HepG2 (cell line): ENCODE data around the gene ZNF683. TPM values are rescaled to one million over a fixed set of nuclear protein-coding genes. Genes with fewer than 3 reads are reported as not detected.
A peak's percentile ranks its signal among the peaks of the same experiment; 100 is the strongest.

Experiments
- ATF7-NPFF ChIP-seq: sonication (generic); formaldehyde crosslinking; IDR thresholded peaks from 2 replicates; pipeline ENCODE4 v1.8.1; 2023; ENCODE audit warnings: mild to moderate bottlenecking, low read depth, missing genetic modification reagents, moderate library complexity
- CSRNP1 ChIP-seq: sonication (generic); formaldehyde crosslinking; IDR thresholded peaks from 2 replicates; pipeline ENCODE4 v1.8.1; 2023; ENCODE audit warnings: mild to moderate bottlenecking, missing genetic modification reagents
- FOXP1 ChIP-seq, 2 experiments: fragments of 450-650 bp in 1 of 2; IDR thresholded peaks; 2 replicates each; pipeline ENCODE4 v1.6.1; 2017 to 2018; ENCODE audit warnings: antibody characterized with exemption in 1 of 2
- GABPB1 ChIP-seq: IDR thresholded peaks from 2 replicates; pipeline ENCODE4 v1.6.1; 2016; ENCODE audit warnings: mild to moderate bottlenecking, missing genetic modification reagents, moderate library complexity, missing compliant biosample characterization
- MED1 ChIP-seq: sonication (generic); formaldehyde crosslinking; IDR thresholded peaks from 2 replicates; pipeline ENCODE4 v1.4.0; 2020; ENCODE audit warnings: missing genetic modification reagents
- NCOA1 ChIP-seq: sonication (generic); formaldehyde crosslinking; IDR thresholded peaks from 2 replicates; pipeline ENCODE4 v1.9.0; 2021; ENCODE audit warnings: missing genetic modification reagents
- PRDM10 ChIP-seq: sonication (generic); formaldehyde crosslinking; IDR thresholded peaks from 2 replicates; pipeline ENCODE4 v1.4.0; 2020; ENCODE audit warnings: low read depth, missing genetic modification reagents
- SPEN ChIP-seq: sonication (generic); formaldehyde crosslinking; IDR thresholded peaks from 2 replicates; pipeline ENCODE4 v1.5.1; 2020; ENCODE audit warnings: low read depth, mild to moderate bottlenecking, missing genetic modification reagents
- STAG1 ChIP-seq: sonication (generic); formaldehyde crosslinking; IDR thresholded peaks from 2 replicates; pipeline ENCODE4 v1.4.0; 2020; ENCODE audit warnings: missing genetic modification reagents
- ZKSCAN1 ChIP-seq: fragments of 150-350 bp; IDR thresholded peaks from 2 replicates; pipeline ENCODE4 v1.6.1; 2014; ENCODE audit warnings: low read length
- ZNF446 ChIP-seq: sonication (generic); formaldehyde crosslinking; IDR thresholded peaks from 2 replicates; pipeline ENCODE4 v1.5.0; 2020; ENCODE audit warnings: mild to moderate bottlenecking, missing genetic modification reagents
- ZNF572 ChIP-seq: sonication (generic); formaldehyde crosslinking; IDR thresholded peaks from 2 replicates; pipeline ENCODE4 v1.5.1; 2020; ENCODE audit warnings: mild to moderate bottlenecking, missing genetic modification reagents
- ZNF580 ChIP-seq: IDR thresholded peaks from 2 replicates; pipeline ENCODE4 v1.6.1; 2016; ENCODE audit warnings: low read depth, borderline replicate concordance
- ZNF737 ChIP-seq: sonication (generic); formaldehyde crosslinking; IDR thresholded peaks from 2 replicates; pipeline ENCODE4 v1.5.0; 2020; ENCODE audit warnings: missing genetic modification reagents, mild to moderate bottlenecking, borderline replicate concordance
- ZNF879 ChIP-seq: sonication (generic); formaldehyde crosslinking; IDR thresholded peaks from 2 replicates; pipeline ENCODE4 v1.8.1; 2023; ENCODE audit warnings: missing genetic modification reagents
- polyA plus RNA-seq, 8 experiments: library from polyadenylated mRNA; depleted of rRNA in 3 of 8; stranded (reverse) in 7 of 8; unstranded in 1 of 8; fragments of >200 nt; fragmentation: Illumina TruSeq in 4 of 8; extraction: Trizol in 4 of 8; gene quantifications; 2 replicates each; pipeline versions ENCODE4 v1.2.1 to v1.2.3, GENCODE V29; 2011 to 2016; ENCODE audit warnings: low read depth in 4 of 8, missing spikeins in 1 of 8, mixed read lengths in 1 of 8; ENCODE audit not compliant: insufficient read depth in 1 of 8
- total RNA-seq, 5 experiments: library from RNA; depleted of rRNA; stranded (reverse); fragments of >200 nt; fragmentation: Illumina TruSeq; extraction: Trizol; gene quantifications; 2 replicates each; pipeline ENCODE4 v1.2.3, GENCODE V29; 2016; ENCODE audit warnings: low read depth in 1 of 5
- TF ChIP-seq, protein P1 (sequence below): sonication (generic); formaldehyde crosslinking; IDR thresholded peaks from 2 replicates; pipeline ENCODE4 v1.4.0; 2020; ENCODE audit warnings: missing genetic modification reagents
- TF ChIP-seq, protein P2 (sequence below): sonication (generic); formaldehyde crosslinking; IDR thresholded peaks from 2 replicates; pipeline ENCODE4 v1.5.0; 2020; ENCODE audit warnings: mild to moderate bottlenecking, missing genetic modification reagents

The ZNF683 gene
- total and polyA plus RNA-seq, 2 of the 13 experiments (the other 11 are each of a cell fraction or from before 2014, with no cell fraction given) = not detected

DNA sequence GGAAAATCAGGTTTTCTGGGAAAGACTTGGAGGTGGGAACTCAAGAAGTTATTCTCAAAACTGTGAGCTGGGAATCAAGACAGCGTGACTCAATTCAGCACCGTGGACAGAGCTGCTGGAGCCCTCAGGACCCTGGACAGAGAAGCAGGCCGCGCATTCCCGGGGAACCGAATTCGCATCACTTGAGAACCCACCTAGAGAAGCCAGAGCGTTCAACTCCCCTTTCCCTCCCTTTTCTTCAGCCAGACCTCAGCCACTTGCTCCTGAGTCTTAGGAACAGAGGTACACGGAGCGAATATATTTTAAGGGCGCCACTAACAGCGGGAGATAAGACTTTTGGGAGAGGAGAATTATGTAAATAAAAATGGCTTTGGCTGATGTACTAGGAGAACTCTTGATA lies 36.1 kb upstream of the ZNF683 start (continued):
- TF ChIP-seq ZNF572 (CRISPR knock-in tag) (peak; percentile 92), MED1 (CRISPR knock-in tag) (peak; percentile 96), FOXP1 (IDR thresholded peaks at IDR 0.05) (no peak), FOXP1 (CRISPR knock-in tag; IDR thresholded peaks at IDR 0.05) (peak; percentile 94), ZNF446 (peak; percentile 100), ZNF879 (CRISPR knock-in tag) (peak; percentile 100), ATF7-NPFF (CRISPR knock-in tag) (peak; percentile 100), ZNF737 (peak; percentile 100), STAG1 (CRISPR knock-in tag) (peak; percentile 57), GABPB1 (CRISPR knock-in tag) (peak; percentile 80), CSRNP1 (CRISPR knock-in tag) (peak; percentile 100), NCOA1 (CRISPR knock-in tag) (peak; percentile 100), ZNF580 (CRISPR knock-in tag) (peak; percentile 100), ZKSCAN1 (no peak), PRDM10 (CRISPR knock-in tag) (peak; percentile 97), SPEN (CRISPR knock-in tag) (peak; percentile 99)
- TF ChIP-seq, protein P1, sequence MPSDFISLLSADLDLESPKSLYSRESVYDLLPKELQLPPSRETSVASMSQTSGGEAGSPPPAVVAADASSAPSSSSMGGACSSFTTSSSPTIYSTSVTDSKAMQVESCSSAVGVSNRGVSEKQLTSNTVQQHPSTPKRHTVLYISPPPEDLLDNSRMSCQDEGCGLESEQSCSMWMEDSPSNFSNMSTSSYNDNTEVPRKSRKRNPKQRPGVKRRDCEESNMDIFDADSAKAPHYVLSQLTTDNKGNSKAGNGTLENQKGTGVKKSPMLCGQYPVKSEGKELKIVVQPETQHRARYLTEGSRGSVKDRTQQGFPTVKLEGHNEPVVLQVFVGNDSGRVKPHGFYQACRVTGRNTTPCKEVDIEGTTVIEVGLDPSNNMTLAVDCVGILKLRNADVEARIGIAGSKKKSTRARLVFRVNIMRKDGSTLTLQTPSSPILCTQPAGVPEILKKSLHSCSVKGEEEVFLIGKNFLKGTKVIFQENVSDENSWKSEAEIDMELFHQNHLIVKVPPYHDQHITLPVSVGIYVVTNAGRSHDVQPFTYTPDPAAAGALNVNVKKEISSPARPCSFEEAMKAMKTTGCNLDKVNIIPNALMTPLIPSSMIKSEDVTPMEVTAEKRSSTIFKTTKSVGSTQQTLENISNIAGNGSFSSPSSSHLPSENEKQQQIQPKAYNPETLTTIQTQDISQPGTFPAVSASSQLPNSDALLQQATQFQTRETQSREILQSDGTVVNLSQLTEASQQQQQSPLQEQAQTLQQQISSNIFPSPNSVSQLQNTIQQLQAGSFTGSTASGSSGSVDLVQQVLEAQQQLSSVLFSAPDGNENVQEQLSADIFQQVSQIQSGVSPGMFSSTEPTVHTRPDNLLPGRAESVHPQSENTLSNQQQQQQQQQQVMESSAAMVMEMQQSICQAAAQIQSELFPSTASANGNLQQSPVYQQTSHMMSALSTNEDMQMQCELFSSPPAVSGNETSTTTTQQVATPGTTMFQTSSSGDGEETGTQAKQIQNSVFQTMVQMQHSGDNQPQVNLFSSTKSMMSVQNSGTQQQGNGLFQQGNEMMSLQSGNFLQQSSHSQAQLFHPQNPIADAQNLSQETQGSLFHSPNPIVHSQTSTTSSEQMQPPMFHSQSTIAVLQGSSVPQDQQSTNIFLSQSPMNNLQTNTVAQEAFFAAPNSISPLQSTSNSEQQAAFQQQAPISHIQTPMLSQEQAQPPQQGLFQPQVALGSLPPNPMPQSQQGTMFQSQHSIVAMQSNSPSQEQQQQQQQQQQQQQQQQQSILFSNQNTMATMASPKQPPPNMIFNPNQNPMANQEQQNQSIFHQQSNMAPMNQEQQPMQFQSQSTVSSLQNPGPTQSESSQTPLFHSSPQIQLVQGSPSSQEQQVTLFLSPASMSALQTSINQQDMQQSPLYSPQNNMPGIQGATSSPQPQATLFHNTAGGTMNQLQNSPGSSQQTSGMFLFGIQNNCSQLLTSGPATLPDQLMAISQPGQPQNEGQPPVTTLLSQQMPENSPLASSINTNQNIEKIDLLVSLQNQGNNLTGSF (CRISPR knock-in tag) = peak; percentile 100
- TF ChIP-seq, protein P2, sequence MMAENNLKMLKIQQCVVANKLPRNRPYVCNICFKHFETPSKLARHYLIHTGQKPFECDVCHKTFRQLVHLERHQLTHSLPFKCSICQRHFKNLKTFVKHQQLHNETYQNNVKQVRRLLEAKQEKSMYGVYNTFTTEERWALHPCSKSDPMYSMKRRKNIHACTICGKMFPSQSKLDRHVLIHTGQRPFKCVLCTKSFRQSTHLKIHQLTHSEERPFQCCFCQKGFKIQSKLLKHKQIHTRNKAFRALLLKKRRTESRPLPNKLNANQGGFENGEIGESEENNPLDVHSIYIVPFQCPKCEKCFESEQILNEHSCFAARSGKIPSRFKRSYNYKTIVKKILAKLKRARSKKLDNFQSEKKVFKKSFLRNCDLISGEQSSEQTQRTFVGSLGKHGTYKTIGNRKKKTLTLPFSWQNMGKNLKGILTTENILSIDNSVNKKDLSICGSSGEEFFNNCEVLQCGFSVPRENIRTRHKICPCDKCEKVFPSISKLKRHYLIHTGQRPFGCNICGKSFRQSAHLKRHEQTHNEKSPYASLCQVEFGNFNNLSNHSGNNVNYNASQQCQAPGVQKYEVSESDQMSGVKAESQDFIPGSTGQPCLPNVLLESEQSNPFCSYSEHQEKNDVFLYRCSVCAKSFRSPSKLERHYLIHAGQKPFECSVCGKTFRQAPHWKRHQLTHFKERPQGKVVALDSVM (CRISPR knock-in tag) = peak; percentile 87
